GM20000 (cell line): ENCODE results near the gene GDF2.

ENCODE experiments used
- DNase-seq: peaks from one replicate; pipeline ENCODE4 v3.0.0; 2012; ENCODE audit warnings: low spot score
- CTCF ChIP-seq: IDR thresholded peaks from 2 replicates; pipeline ENCODE4 v1.5.1; 2012; ENCODE audit warnings: mild to moderate bottlenecking, control low read depth; ENCODE audit errors: extremely low read depth, missing control alignments

Gene GDF2

GRCh38 chr10:47370015-47370767 is 47.9 kb downstream of the GDF2 start:
- TF ChIP-seq CTCF = no peak
- no peak for DNase-seq

GRCh38 chr10:47370878-47371277 is 48.6 kb downstream of the GDF2 start:
- TF ChIP-seq CTCF = no peak
- no peak for DNase-seq

GRCh38 chr10:47371629-47372485 is 49.6 kb downstream of the GDF2 start:
- TF ChIP-seq CTCF = no peak
- DNase-seq = no peak

- no peak for TF ChIP-seq CTCF
- no peak for DNase-seq
These were observed 50.5 kb downstream of the GDF2 start for GRCh38 chr10:47372726-47373125.

GRCh38 chr10:47374611-47375536 is 52.6 kb downstream of the GDF2 start:
- TF ChIP-seq CTCF = no peak
- no peak for DNase-seq

- no peak for TF ChIP-seq CTCF
- DNase-seq = no peak
These were observed 54.4 kb downstream of the GDF2 start for GRCh38 chr10:47376522-47377220.
